HCT116 (cell line): ENCODE results near the gene STX2. TPM values are rescaled to one million over a fixed set of nuclear protein-coding genes. Genes with fewer than 3 reads are reported as not detected.

Source experiments
- ATAC-seq: fragments of 200-7000 bp; cut with Tn5 transposase; 2 replicates; pipeline ENCODE4 v1.9.1; 2020; ENCODE audit warnings: mild to moderate bottlenecking, moderate library complexity
- BruUV-seq: library from RNA; stranded (reverse); fragments of 400-500 nt; replicated peaks from 2 replicates; lab custom pipeline; 2021; lab: Mats Ljungman, UMichigan
- CTCF ChIA-PET: fragments of 300-600 bp; sonication (Branson Sonifier 250); formaldehyde crosslinking; loops from one replicate; lab custom pipeline; 2021; ENCODE audit warnings: antibody characterized with exemption; lab: Charles Lee
- POLR2A ChIA-PET: fragments of 300-600, 350-600 bp; sonication (Branson Sonifier 250); formaldehyde crosslinking; loops from one replicate; lab custom pipeline; 2021; ENCODE audit warnings: antibody characterized with exemption; lab: Charles Lee
- RAD21 ChIA-PET, 2 experiments: fragments of 300-600 bp; sonication (Branson Sonifier 250); formaldehyde crosslinking; loops; one replicate each; lab custom pipeline; 2023; ENCODE audit warnings: low total read pairs in 2 of 2; ENCODE audit not compliant: uncharacterized antibody in 2 of 2, unreplicated experiment in 2 of 2, low non-redundant PET in 1 of 2; lab: Charles Lee
- DNase-seq: peaks from one replicate; pipeline ENCODE4 v3.0.0-alpha.2; 2010; ENCODE audit warnings: low read depth, low spot score
- H2AFZ ChIP-seq: fragments of 200-600 bp; shearing (Covaris generic), sonication (generic); 2 replicates; pipeline ENCODE4 v1.6.1; 2017; ENCODE audit warnings: low read depth, mixed run types, mixed read lengths, antibody characterized with exemption, low read length; ENCODE audit not compliant: poor library complexity, severe bottlenecking
- H3K27ac ChIP-seq: 2 replicates; pipeline ENCODE4 v1.5.1; 2012; ENCODE audit warnings: low read depth, low read length
- H3K27me3 ChIP-seq: fragments of 200-600 bp; sonication (generic); 2 replicates; pipeline ENCODE4 v1.6.1; 2016; ENCODE audit warnings: mixed run types, low read length, mixed read lengths; ENCODE audit not compliant: insufficient read depth
- H3K36me3 ChIP-seq, 2 experiments: fragments of 200-500 bp in 1 of 2; fragments of 200-600 bp in 1 of 2; sonication (Bioruptor generic) in 1 of 2; sonication (generic) in 1 of 2; 2 replicates each; pipeline versions ENCODE4 v1.5.1 to v1.6.1; 2014 to 2016; ENCODE audit warnings: low read length in 2 of 2, inconsistent platforms in 1 of 2, mixed read lengths in 1 of 2, mixed run types in 1 of 2; ENCODE audit not compliant: insufficient read depth in 2 of 2, control insufficient read depth in 1 of 2
- H3K4me1 ChIP-seq, 2 experiments: fragments of 200-600 bp in 1 of 2; sonication (generic) in 1 of 2; 2 replicates each; pipeline versions ENCODE4 v1.5.1 to v1.6.1; 2012 to 2017; ENCODE audit warnings: low read length in 2 of 2, inconsistent platforms in 1 of 2, mild to moderate bottlenecking in 1 of 2, mixed read lengths in 1 of 2, mixed run types in 1 of 2, moderate library complexity in 1 of 2; ENCODE audit not compliant: insufficient read depth in 2 of 2, control insufficient read depth in 1 of 2
- H3K4me2 ChIP-seq: fragments of 200-600 bp; sonication (generic); 2 replicates; pipeline ENCODE4 v1.6.1; 2017; ENCODE audit warnings: mixed run types, low read length, mixed read lengths
- H3K4me3 ChIP-seq, 2 experiments: fragments of 200-600 bp in 1 of 2; sonication (generic) in 1 of 2; replicated peaks in 1 of 2; 2 replicates each; pipeline ENCODE4 v1.5.1; 2011 to 2016; ENCODE audit warnings: low read length in 2 of 2, control low read depth in 1 of 2, low read depth in 1 of 2, mild to moderate bottlenecking in 1 of 2, mixed read lengths in 1 of 2, mixed run types in 1 of 2
- H3K79me2 ChIP-seq: fragments of 200-600 bp; sonication (generic); 2 replicates; pipeline ENCODE4 v1.6.1; 2017; ENCODE audit warnings: mild to moderate bottlenecking, mixed run types, low read length, moderate library complexity, mixed read lengths; ENCODE audit not compliant: insufficient read depth
- H3K9ac ChIP-seq: fragments of 200-600 bp; sonication (generic); 2 replicates; pipeline ENCODE4 v1.6.1; 2016; ENCODE audit warnings: low read length, mixed read lengths
- H3K9me2 ChIP-seq: fragments of 200-600 bp; sonication (generic), shearing (Covaris generic); 2 replicates; pipeline ENCODE4 v1.6.1; 2017; ENCODE audit warnings: mixed run types, mild to moderate bottlenecking, moderate library complexity; ENCODE audit not compliant: insufficient read depth
- H3K9me3 ChIP-seq, 2 experiments: fragments of 200-500 bp in 1 of 2; fragments of 200-600 bp in 1 of 2; sonication (Bioruptor generic) in 1 of 2; sonication (generic) in 1 of 2; 2 replicates each; pipeline ENCODE4 v1.6.1; 2014 to 2017; ENCODE audit warnings: low read length in 2 of 2, mixed read lengths in 2 of 2, inconsistent platforms in 1 of 2, low read depth in 1 of 2, mild to moderate bottlenecking in 1 of 2, mixed run types in 1 of 2, moderate library complexity in 1 of 2; ENCODE audit not compliant: control insufficient read depth in 1 of 2, insufficient read depth in 1 of 2
- H4K20me1 ChIP-seq: fragments of 200-600 bp; sonication (generic), shearing (Covaris generic); 2 replicates; pipeline ENCODE4 v1.6.1; 2017; ENCODE audit warnings: mixed run types, mild to moderate bottlenecking, moderate library complexity; ENCODE audit not compliant: insufficient read depth
- ATF3 ChIP-seq: IDR thresholded peaks from 2 replicates; pipeline ENCODE4 v1.6.1; 2012
- CBX3 ChIP-seq: IDR thresholded peaks from 2 replicates; pipeline ENCODE4 v1.6.1; 2012; ENCODE audit warnings: low read depth
- CEBPB ChIP-seq: IDR thresholded peaks from 2 replicates; pipeline ENCODE4 v1.6.1; 2012; ENCODE audit warnings: low read depth
- CTCF ChIP-seq, 3 experiments: fragments of 200-600 bp in 1 of 3; sonication (generic) in 1 of 3; IDR thresholded peaks in 2 of 3; conservative IDR thresholded peaks in 1 of 3; 2 replicates each; pipeline ENCODE4 v1.5.1; 2012 to 2017; ENCODE audit warnings: low read depth in 2 of 3, low read length in 2 of 3, antibody characterized with exemption in 1 of 3, borderline replicate concordance in 1 of 3, control low read depth in 1 of 3, mild to moderate bottlenecking in 1 of 3, mixed read lengths in 1 of 3, mixed run types in 1 of 3, moderate library complexity in 1 of 3; ENCODE audit not compliant: insufficient read depth in 1 of 3
- EGR1 ChIP-seq: IDR thresholded peaks from 2 replicates; pipeline ENCODE4 v1.6.1; 2012; ENCODE audit warnings: low read depth
- ELF1 ChIP-seq: IDR thresholded peaks from 2 replicates; pipeline ENCODE4 v1.6.1; 2012; ENCODE audit warnings: low read depth, borderline replicate concordance
- EZH2 ChIP-seq: fragments of 200-600 bp; sonication (generic); IDR thresholded peaks from 2 replicates; pipeline ENCODE4 v1.6.1; 2017; ENCODE audit warnings: antibody characterized with exemption, mixed run types
- EZH2phosphoT487 ChIP-seq: fragments of 200-600 bp; IDR thresholded peaks from 2 replicates; pipeline ENCODE4 v1.6.1; 2018; ENCODE audit warnings: antibody characterized with exemption, borderline replicate concordance
- FOSL1 ChIP-seq: IDR thresholded peaks from 2 replicates; pipeline ENCODE4 v1.6.1; 2012; ENCODE audit warnings: low read depth
- JUND ChIP-seq: IDR thresholded peaks from 2 replicates; pipeline ENCODE4 v1.6.1; 2012
- POLR2A ChIP-seq: IDR thresholded peaks from 2 replicates; pipeline ENCODE4 v1.7.0; 2011; ENCODE audit warnings: borderline replicate concordance; ENCODE audit not compliant: insufficient read depth, insufficient read length; ENCODE audit errors: extremely low read depth
- REST ChIP-seq: IDR thresholded peaks from 2 replicates; pipeline ENCODE4 v1.6.1; 2012; ENCODE audit warnings: low read depth
- SIN3A ChIP-seq: IDR thresholded peaks from 2 replicates; pipeline ENCODE4 v1.6.1; 2012; ENCODE audit warnings: low read depth
- SP1 ChIP-seq: IDR thresholded peaks from 2 replicates; pipeline ENCODE4 v1.6.1; 2012; ENCODE audit warnings: low read depth
- YY1 ChIP-seq: IDR thresholded peaks from 2 replicates; pipeline ENCODE4 v1.6.1; 2011; ENCODE audit warnings: low read length, low read depth, moderate library complexity, mild to moderate bottlenecking; ENCODE audit not compliant: insufficient replicate concordance; ENCODE audit errors: extremely low read depth
- ZNF274 ChIP-seq: fragments of 200-500 bp; sonication (Bioruptor generic); IDR thresholded peaks from 2 replicates; pipeline ENCODE4 v1.6.1; 2014; ENCODE audit warnings: mild to moderate bottlenecking, low read depth, low read length, inconsistent platforms
- intact Hi-C: fragments of 100-400 bp; cut with micrococcal nuclease; formaldehyde crosslinking; loops from 2 replicates; pipeline ENCODE4 v1.10.0; 2022
- total RNA-seq: library from RNA; stranded (reverse); gene quantifications from one replicate; pipeline ENCODE4 v1.2.1, GENCODE V29; 2021; ENCODE audit not compliant: unreplicated experiment
- TF ChIP-seq, protein P1 (sequence below): IDR thresholded peaks from 2 replicates; pipeline ENCODE4 v1.6.1; 2012

STX2 gene
- total RNA-seq, 1 experiment from 2014 or later = 19.2 TPM

DNA sequence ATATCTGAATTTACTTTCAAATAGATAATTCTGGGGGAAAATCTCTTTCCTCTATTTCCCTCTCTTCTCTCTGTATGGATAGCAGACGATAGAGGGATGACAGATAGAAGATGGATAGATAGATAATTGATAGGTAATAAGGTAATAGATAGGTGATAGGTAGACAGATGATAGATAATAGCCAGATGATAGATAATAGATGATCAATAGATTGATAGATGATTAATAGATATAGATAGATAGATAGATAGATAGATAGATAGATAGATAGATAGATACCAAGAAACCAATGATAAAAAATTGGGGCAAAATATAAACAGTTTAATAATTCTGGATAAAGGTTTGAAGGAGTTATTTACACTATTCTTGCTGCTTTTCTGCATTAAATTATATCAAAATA lies 96.3 kb downstream of the STX2 start:
- Histone ChIP-seq H4K20me1 (no peaks in the 10 kb centered on the region), H3K9me2 (no peaks in the 10 kb centered on the region), H3K27me3 (peaks cover 20% of the 10 kb centered on the region), H3K4me2 (no peak overlapping the region), H3K4me3 (no peak overlapping the region), H3K9me3 (no peaks in the 10 kb centered on the region), H3K79me2 (no peaks in the 10 kb centered on the region), H3K27ac (no peak overlapping the region), H2AFZ (no peak overlapping the region), H3K9ac (no peak overlapping the region), H3K4me1 (no peaks in the 10 kb centered on the region), H3K36me3 (no peaks in the 10 kb centered on the region)
- ChIA-PET CTCF (no interaction called here), RAD21 (no interaction called here), POLR2A (no interaction called here)
- TF ChIP-seq SIN3A = no peak
- TF ChIP-seq YY1 = no peak
- TF ChIP-seq FOSL1 = no peak
- no peak for TF ChIP-seq EZH2phosphoT487
- TF ChIP-seq SP1 = no peak
- TF ChIP-seq ZNF274 = no peak
- TF ChIP-seq CBX3 = no peak
- no peak for TF ChIP-seq EZH2
- no peak for TF ChIP-seq ELF1
- TF ChIP-seq JUND = no peak
- TF ChIP-seq CTCF (IDR thresholded peaks at IDR 0.05 in 2 of 3, conservative IDR thresholded peaks at IDR 0.05 in 1 of 3; ENCODE audit: borderline replicate concordance in 1 of 3, insufficient read depth in 1 of 3, low read depth in 2 of 3, low read length in 2 of 3) = no peak
- TF ChIP-seq, protein P1, sequence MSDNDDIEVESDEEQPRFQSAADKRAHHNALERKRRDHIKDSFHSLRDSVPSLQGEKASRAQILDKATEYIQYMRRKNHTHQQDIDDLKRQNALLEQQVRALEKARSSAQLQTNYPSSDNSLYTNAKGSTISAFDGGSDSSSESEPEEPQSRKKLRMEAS = no peak
- TF ChIP-seq POLR2A = no peak
- TF ChIP-seq CEBPB = no peak
- TF ChIP-seq EGR1 = no peak
- TF ChIP-seq ATF3 = no peak
- no peak for TF ChIP-seq REST
- ATAC-seq = no peak
- DNase-seq = no peak
- intact Hi-C loops = loop anchor here (10.0 kb wide), 1 partner anchor 458 kb away; no protein-coding TSS in a partner anchor
- no TSS peak for BruUV-seq
